OCI-LY1 (cell line): ENCODE results near the gene C1QB.

ENCODE experiments used
- CTCF ChIP-seq: fragments of 200-600 bp; sonication (generic), shearing (Covaris generic); IDR thresholded peaks from 2 replicates; pipeline ENCODE4 v1.5.1; 2017; ENCODE audit warnings: mild to moderate bottlenecking, antibody characterized with exemption, low read length, moderate library complexity, mixed read lengths
- EZH2 ChIP-seq: fragments of 200-600 bp; sonication (generic), shearing (Covaris generic); IDR thresholded peaks from 2 replicates; pipeline ENCODE4 v1.8.0; 2017; ENCODE audit warnings: borderline replicate concordance, mixed run types, mild to moderate bottlenecking, antibody characterized with exemption, low read length, moderate library complexity, mixed read lengths

GRCh38 chr1:22611530-22611947, 41.5 kb upstream of the C1QB start:
- TF ChIP-seq CTCF (no peak), EZH2 (no peak)
